Bronchial epithelial cell (primary cell): ENCODE data around the gene CACNA1E. TPM values are rescaled to one million over a fixed set of nuclear protein-coding genes. Genes with fewer than 3 reads are reported as not detected.
"Not testable (repeated sequence)": the region's sequence is repeated elsewhere in the genome, so short reads cannot be mapped to it uniquely, and the experiment has no call there.

ENCODE experiments used
- DNase-seq: peaks from one replicate; pipeline ENCODE4 v3.0.0-alpha.2; 2010; ENCODE audit warnings: low read depth
- FAIRE-seq: peaks from 2 replicates; lab custom pipeline; 2011; peaks lifted over from hg19 to GRCh38; lab: Jason Lieb, UNC
- H3K27me3 ChIP-seq: 2 replicates; pipeline ENCODE4 v1.5.1; 2011; ENCODE audit warnings: low read length; ENCODE audit not compliant: control insufficient read depth, insufficient read depth
- H3K36me3 ChIP-seq: 2 replicates; pipeline ENCODE4 v1.5.1; 2011; ENCODE audit warnings: low read length; ENCODE audit not compliant: control insufficient read depth, insufficient read depth
- H3K4me3 ChIP-seq: 2 replicates; pipeline ENCODE4 v1.5.1; 2011; ENCODE audit warnings: mild to moderate bottlenecking, low read depth, low read length, control low read depth
- total RNA-seq: library from RNA; depleted of rRNA; stranded (reverse); fragments of >200 nt; gene quantifications from 2 replicates; pipeline ENCODE4 v1.2.1, GENCODE V29; 2014
- TF ChIP-seq, protein P1 (sequence below): IDR thresholded peaks from 2 replicates; pipeline ENCODE4 v1.5.1; 2011; ENCODE audit warnings: mild to moderate bottlenecking, moderate library complexity, low read length, control low read depth, inconsistent platforms; ENCODE audit not compliant: insufficient read depth, severe bottlenecking

CACNA1E gene
- total RNA-seq, 1 donor from 2014 or later = not detected

DNA sequence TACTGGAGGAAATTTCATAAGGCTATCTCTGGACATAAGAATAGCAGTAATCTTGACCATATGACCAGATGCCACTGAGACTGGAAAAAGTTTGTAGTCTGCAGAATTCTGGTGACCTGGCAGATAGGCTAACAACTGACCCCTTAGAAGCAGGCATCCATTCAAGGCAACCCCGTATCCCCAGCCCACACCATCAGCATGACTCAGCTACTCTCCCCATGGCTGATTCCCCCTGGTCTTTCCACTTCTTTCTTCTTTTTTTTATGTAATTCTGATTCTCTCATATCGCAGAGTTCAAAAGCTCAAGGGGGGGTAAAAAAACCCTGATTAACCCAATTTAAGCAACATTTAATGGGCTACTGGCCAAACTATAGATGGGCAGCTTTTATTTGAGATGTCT lies 335.1 kb downstream of the CACNA1E start:
- no peaks in the 10 kb centered on the region for H3K27me3 ChIP-seq
- no peak for FAIRE-seq

DNA sequence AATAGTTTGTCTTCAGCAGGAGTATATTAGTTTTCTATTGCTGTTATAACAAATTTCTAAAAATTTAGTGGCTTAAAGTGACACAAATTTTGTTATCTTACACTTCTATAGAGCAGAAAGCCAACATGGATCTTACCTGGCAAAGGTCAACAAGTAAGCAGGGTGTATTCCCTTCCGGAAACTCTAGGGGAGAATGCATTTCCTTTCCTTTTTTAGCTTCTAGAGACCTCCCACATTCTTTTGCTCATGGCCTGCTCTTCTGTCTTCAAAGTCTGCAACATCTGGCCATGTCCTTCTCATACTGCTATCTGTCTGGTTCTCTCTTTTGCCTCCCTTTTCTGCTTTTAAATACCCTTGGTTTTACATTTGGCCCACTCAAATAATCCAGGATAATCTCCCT lies 335.6 kb downstream of the CACNA1E start:
- Histone ChIP-seq H3K36me3 (no peaks in the 10 kb centered on the region), H3K27me3 (no peaks in the 10 kb centered on the region), H3K4me3 (no peak overlapping the region)
- no peak for FAIRE-seq
- TF ChIP-seq, protein P1, sequence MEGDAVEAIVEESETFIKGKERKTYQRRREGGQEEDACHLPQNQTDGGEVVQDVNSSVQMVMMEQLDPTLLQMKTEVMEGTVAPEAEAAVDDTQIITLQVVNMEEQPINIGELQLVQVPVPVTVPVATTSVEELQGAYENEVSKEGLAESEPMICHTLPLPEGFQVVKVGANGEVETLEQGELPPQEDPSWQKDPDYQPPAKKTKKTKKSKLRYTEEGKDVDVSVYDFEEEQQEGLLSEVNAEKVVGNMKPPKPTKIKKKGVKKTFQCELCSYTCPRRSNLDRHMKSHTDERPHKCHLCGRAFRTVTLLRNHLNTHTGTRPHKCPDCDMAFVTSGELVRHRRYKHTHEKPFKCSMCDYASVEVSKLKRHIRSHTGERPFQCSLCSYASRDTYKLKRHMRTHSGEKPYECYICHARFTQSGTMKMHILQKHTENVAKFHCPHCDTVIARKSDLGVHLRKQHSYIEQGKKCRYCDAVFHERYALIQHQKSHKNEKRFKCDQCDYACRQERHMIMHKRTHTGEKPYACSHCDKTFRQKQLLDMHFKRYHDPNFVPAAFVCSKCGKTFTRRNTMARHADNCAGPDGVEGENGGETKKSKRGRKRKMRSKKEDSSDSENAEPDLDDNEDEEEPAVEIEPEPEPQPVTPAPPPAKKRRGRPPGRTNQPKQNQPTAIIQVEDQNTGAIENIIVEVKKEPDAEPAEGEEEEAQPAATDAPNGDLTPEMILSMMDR = no peak
- no peak for DNase-seq

More for the DNA sequence above, 335.1 kb downstream of the CACNA1E start:
- DNase-seq = no peak
- H3K4me3 ChIP-seq = no peak overlapping the region
- TF ChIP-seq, protein P1 = no peak
- no peaks in the 10 kb centered on the region for H3K36me3 ChIP-seq

DNA sequence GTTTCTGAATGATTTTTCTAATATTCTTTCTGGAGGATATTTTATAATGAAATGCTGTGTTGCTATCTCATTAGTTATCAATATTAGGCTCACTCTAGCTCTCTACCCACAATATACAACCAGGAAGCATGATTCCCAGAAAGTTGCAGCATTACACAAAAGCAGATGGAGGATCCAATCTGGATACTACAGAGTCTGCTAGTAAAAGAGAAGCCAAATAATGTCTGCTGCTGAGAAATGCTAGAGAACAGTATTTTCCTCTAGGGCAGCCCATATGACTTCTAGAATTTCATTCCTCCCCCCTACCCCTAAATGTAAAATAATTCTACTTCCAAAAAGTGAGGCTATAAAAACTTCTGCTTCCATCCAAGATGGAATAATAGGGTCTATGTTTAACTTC lies 338.4 kb downstream of the CACNA1E start:
- Histone ChIP-seq H3K36me3 (no peaks in the 10 kb centered on the region), H3K27me3 (no peaks in the 10 kb centered on the region), H3K4me3 (no peak overlapping the region)
- FAIRE-seq (no peak), DNase-seq (no peak)
- TF ChIP-seq, protein P1 = no peak

DNA sequence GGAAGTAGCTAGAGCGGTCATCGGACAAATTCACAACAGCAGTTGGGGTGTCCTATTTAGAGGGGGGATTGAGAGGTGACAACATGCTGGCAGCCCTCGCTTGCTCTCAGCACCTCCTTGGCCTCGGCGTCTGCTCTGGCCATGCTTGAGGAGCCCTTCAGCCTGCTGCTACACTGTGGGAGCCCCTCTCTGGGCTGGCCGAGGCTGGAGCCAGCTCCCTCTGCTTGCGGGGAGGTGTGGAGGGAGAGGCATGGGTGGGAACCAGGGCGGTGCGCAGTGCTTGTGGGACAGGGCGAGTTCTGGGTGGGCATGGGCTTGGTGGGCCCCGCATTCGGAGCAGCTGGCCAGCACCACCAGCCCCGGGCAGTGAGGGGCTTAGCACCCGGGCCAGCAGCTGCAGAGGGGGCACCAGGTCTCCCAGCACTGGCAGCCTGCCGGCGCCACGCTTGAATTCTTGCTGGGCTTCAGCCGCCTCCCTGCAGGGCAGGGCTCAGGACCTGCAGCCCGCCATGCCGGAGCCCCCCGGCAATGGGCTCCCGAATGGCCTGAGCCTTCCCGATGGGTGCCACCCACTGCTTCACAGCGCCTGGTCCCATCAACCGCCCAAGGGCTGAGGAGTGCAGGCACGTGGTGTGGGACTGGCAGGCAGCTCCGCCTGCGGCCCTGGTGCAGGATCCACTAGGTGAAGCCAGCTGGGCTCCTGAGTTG lies 349.0 kb downstream of the CACNA1E start:
- FAIRE-seq = not testable (repeated sequence)

DNA sequence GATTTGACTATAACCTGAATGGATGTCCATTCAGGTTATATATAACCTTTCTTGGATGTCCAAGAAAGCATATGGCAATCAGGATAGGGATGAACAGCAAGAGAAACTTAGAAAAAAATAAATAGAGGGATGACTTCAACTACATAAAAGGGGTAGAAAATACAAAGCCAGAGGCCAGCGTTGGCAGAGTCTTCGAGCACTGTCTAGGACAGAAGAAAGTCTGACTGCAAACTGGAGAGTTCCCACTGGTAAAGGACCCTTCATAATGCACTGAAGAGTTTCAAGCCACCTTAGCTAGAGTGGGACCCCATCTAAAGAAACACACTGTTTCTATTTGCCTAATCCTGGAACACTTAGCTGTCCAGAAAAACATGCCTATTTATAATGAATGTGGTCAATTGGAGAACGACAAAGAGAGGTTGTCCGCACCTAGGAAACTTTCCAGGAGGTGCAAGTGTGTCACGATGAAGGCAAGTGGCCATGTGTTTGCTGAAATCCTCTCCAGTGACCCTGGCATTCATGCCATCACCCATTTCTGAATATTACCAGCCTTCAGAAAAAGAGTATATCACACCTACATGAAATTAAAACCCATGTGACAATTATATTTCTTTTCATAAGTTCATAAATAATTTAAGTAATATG lies 362.8 kb downstream of the CACNA1E start:
- Histone ChIP-seq H3K4me3 (no peak overlapping the region), H3K36me3 (no peaks in the 10 kb centered on the region)
- FAIRE-seq = no peak

More for the DNA sequence above, 349.0 kb downstream of the CACNA1E start:
- not testable (repeated sequence) for H3K27me3 ChIP-seq, DNase-seq, H3K36me3 ChIP-seq, H3K4me3 ChIP-seq

DNA sequence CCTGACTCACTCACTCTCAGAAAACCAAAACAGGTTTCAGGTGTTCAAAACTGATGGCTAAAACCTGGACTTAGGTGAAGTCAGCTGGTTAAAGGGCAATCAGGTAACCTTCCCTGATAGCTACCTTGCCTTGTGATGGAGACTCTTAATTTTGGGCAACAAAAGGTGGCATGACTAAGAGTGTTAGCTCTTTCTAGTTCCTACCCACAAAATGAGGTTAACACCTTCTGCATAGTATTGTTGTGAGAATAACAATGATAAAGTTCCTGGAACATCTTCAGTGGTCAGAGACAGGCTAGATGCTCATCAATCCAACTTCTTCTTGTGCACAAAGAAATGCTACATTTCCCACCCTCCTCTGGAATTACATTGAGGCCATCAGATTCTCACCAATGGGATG lies 363.4 kb downstream of the CACNA1E start:
- TF ChIP-seq, protein P1 = no peak
- DNase-seq (no peak), FAIRE-seq (no peak)

More for the DNA sequence above, 362.8 kb downstream of the CACNA1E start:
- no peak for DNase-seq
- TF ChIP-seq, protein P1 = no peak
- H3K27me3 ChIP-seq = no peaks in the 10 kb centered on the region

More for the DNA sequence above, 363.4 kb downstream of the CACNA1E start:
- H3K36me3 ChIP-seq = no peaks in the 10 kb centered on the region
- H3K27me3 ChIP-seq = no peaks in the 10 kb centered on the region
- no peak overlapping the region for H3K4me3 ChIP-seq
